Naive thymus-derived CD4-positive, alpha-beta T cell (primary cell): ENCODE data around the gene RIPOR3. TPM values are rescaled to one million over a fixed set of nuclear protein-coding genes. Genes with fewer than 3 reads are reported as not detected.

ENCODE experiments used
- ATAC-seq: fragments of 150-1000 bp; cut with Tn5 transposase; 2 replicates; pipeline ENCODE4 v1.10.0; 2021; ENCODE audit warnings: mild to moderate bottlenecking, moderate library complexity
- CTCF ChIA-PET: fragments of 350-600 bp; sonication (Branson Sonifier 250); formaldehyde crosslinking; loops from one replicate; lab custom pipeline; 2021; ENCODE audit warnings: antibody characterized with exemption; lab: Charles Lee
- POLR2A ChIA-PET: fragments of 350-600 bp; sonication (Branson Sonifier 250); formaldehyde crosslinking; loops from one replicate; lab custom pipeline; 2021; ENCODE audit warnings: antibody characterized with exemption, inconsistent platforms; lab: Charles Lee
- DNase-seq, 9 donors: peaks; one replicate each; pipeline versions ENCODE4 v3.0.0 to v3.0.0-alpha.2; 2020 to 2022; ENCODE audit warnings: mixed read lengths in 1 of 9
- H3K27ac ChIP-seq: one replicate; pipeline ENCODE4 v1.7.0; 2013; ENCODE audit warnings: mild to moderate bottlenecking, low read depth, low read length, moderate library complexity
- H3K27me3 ChIP-seq, 2 donors: one replicate each; pipeline ENCODE4 v1.7.0; 2013; ENCODE audit warnings: low read length in 2 of 2, mild to moderate bottlenecking in 2 of 2, moderate library complexity in 2 of 2; ENCODE audit not compliant: control insufficient read depth in 2 of 2, insufficient read depth in 2 of 2
- H3K36me3 ChIP-seq, 3 experiments: 1 replicate in 2 of 3; 2 replicates in 1 of 3; pipeline ENCODE4 v1.7.0; 2013; ENCODE audit warnings: low read length in 3 of 3, mild to moderate bottlenecking in 3 of 3, moderate library complexity in 1 of 3; ENCODE audit not compliant: insufficient read depth in 3 of 3, control insufficient read depth in 2 of 3
- H3K4me1 ChIP-seq, 2 donors: one replicate each; pipeline ENCODE4 v1.7.0; 2013; ENCODE audit warnings: low read length in 2 of 2, mild to moderate bottlenecking in 2 of 2, moderate library complexity in 1 of 2; ENCODE audit not compliant: control insufficient read depth in 2 of 2, insufficient read depth in 2 of 2
- H3K4me3 ChIP-seq: 2 replicates; pipeline ENCODE4 v1.7.0; 2013; ENCODE audit warnings: mild to moderate bottlenecking, low read length
- H3K9me3 ChIP-seq, 3 experiments: 1 replicate in 2 of 3; 2 replicates in 1 of 3; pipeline ENCODE4 v1.7.0; 2013; ENCODE audit warnings: low read length in 3 of 3; ENCODE audit not compliant: control insufficient read depth in 2 of 3
- H3K27ac Mint-ChIP-seq, 9 donors: one replicate each; pipeline ENCODE4 v1.8.0; 2020 to 2022; ENCODE audit warnings: mixed read lengths in 9 of 9, mild to moderate bottlenecking in 8 of 9, moderate library complexity in 5 of 9, inconsistent platforms in 2 of 9
- H3K27me3 Mint-ChIP-seq, 5 donors: one replicate each; pipeline ENCODE4 v1.8.0; 2021 to 2022; ENCODE audit warnings: mixed read lengths in 5 of 5, mild to moderate bottlenecking in 1 of 5
- H3K36me3 Mint-ChIP-seq, 5 donors: one replicate each; pipeline ENCODE4 v1.8.0; 2020 to 2022; ENCODE audit warnings: mixed read lengths in 5 of 5, mild to moderate bottlenecking in 3 of 5, inconsistent platforms in 1 of 5
- H3K4me1 Mint-ChIP-seq, 7 donors: one replicate each; pipeline ENCODE4 v1.8.0; 2020 to 2022; ENCODE audit warnings: mixed read lengths in 7 of 7, mild to moderate bottlenecking in 3 of 7, inconsistent platforms in 1 of 7
- H3K4me3 Mint-ChIP-seq, 10 donors: one replicate each; pipeline ENCODE4 v1.8.0; 2020 to 2022; ENCODE audit warnings: mild to moderate bottlenecking in 10 of 10, mixed read lengths in 10 of 10, moderate library complexity in 6 of 10, inconsistent platforms in 2 of 10
- H3K9me3 Mint-ChIP-seq, 11 donors: one replicate each; pipeline ENCODE4 v1.8.0; 2020 to 2022; ENCODE audit warnings: mixed read lengths in 11 of 11, mild to moderate bottlenecking in 4 of 11, inconsistent platforms in 1 of 11, moderate library complexity in 1 of 11
- intact Hi-C, 2 donors: fragments of 100-400 bp; cut with micrococcal nuclease; formaldehyde crosslinking; loops; one replicate each; pipeline ENCODE4 v1.15.1; 2023
- polyA plus RNA-seq, 2 donors: library from polyadenylated mRNA; unstranded; fragments of 300-500 nt; fragmentation: Illumina TruSeq; gene quantifications; one replicate each; pipeline ENCODE4 v1.2.3, GENCODE V29; 2021
- total RNA-seq, 6 experiments: library from RNA in 5 of 6; stranded (reverse) in 5 of 6; gene quantifications; 1 replicate in 5 of 6; 2 replicates in 1 of 6; pipeline ENCODE4 v1.2.3 and lab custom pipeline; 2021 to 2026

The RIPOR3 gene
- total and polyA plus RNA-seq, 7 experiments from 2014 or later: 0.27 to 1.7 (median 0.80) TPM; not detected in 3

DNA sequence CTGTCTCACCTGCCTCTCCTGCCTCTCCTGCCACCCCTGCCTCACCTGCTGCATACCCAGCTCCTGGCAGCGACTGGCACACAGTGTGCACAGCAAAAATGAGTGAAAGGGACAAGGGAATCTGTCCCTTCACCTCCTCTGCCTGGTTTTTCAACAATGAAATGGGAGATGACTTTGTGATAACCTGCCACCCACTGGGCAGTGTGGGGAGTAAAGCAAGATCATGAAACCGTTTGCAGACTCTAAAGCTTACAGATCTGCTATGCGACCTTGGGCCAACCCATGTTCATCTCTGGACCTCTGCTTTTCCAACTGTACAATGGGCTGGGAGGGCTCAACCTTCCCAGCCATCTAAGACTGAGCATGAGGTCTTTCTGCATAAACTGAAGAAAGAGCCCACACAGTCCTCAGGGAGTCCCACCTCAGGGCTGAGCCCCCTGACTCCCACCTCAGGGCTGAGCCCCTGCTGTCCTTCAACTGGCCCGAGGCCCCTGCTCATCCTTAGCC is 81.1 kb downstream of the RIPOR3 start:
- Histone ChIP-seq H3K36me3 (no peaks in the 10 kb centered on the region), H3K4me3 (no peak overlapping the region), H3K27ac (no peak overlapping the region), H3K9me3 (no peaks in the 10 kb centered on the region), H3K27me3 (no peaks in the 10 kb centered on the region), H3K4me1 (no peaks in the 10 kb centered on the region)
- intact Hi-C loops: no loop called here
- no peak overlapping the region for H3K4me3 Mint-ChIP-seq
- DNase-seq: no peak
- H3K4me1 Mint-ChIP-seq: no peaks in the 10 kb centered on the region
- H3K9me3 Mint-ChIP-seq: no peaks in the 10 kb centered on the region
- ATAC-seq: no peak
- ChIA-PET POLR2A (no interaction called here), CTCF (no interaction called here)
- H3K27ac Mint-ChIP-seq: no peak overlapping the region
- peaks cover 0 to 6% (median 0%) of the 10 kb centered on the region in 5 donors for H3K27me3 Mint-ChIP-seq
- no peaks in the 10 kb centered on the region for H3K36me3 Mint-ChIP-seq

DNA sequence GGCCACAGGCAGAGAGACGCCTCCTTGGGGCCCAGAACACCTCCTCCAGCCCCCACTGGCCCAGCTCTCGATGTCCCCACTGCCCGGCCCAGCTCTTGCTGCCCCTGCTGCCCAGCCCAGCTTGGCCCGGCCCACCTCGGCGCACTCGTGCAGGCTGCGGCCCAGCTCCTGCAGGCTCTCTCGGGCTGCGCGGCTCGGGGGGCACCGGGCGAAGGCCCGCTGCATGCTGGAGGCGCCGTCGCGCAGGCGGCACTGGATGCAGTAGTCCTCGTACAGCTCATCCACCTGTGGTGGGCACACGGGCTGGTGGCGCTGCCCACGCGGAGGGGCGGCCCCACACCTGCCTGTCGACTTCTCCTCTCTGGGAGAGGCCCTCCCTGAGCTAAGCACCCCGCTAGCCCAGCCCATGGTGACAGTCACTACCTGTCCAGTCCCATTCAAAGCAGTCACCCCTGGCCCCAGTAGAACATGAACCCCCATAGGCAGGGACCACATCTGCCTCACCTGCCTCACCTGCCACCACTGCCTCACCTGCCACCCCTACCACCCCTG is 81.8 kb downstream of the RIPOR3 start:
- CTCF ChIA-PET: no interaction called here
- no peaks in the 10 kb centered on the region for H3K9me3 ChIP-seq
- no peak overlapping the region for H3K4me3 ChIP-seq
- DNase-seq: no peak
- no peak for ATAC-seq
- POLR2A ChIA-PET: no interaction called here
- H3K36me3 ChIP-seq: no peaks in the 10 kb centered on the region
- H3K27me3 Mint-ChIP-seq: peaks cover 0 to 6% (median 0%) of the 10 kb centered on the region in 5 donors
- H3K27ac ChIP-seq: no peak overlapping the region
- no peaks in the 10 kb centered on the region for H3K9me3 Mint-ChIP-seq
- H3K27ac Mint-ChIP-seq: no peak overlapping the region
- H3K4me3 Mint-ChIP-seq: no peak overlapping the region
- H3K4me1 Mint-ChIP-seq: no peaks in the 10 kb centered on the region
- no peaks in the 10 kb centered on the region for H3K4me1 ChIP-seq
- H3K36me3 Mint-ChIP-seq: no peaks in the 10 kb centered on the region
- H3K27me3 ChIP-seq: no peaks in the 10 kb centered on the region
- intact Hi-C loops: no loop called here

DNA sequence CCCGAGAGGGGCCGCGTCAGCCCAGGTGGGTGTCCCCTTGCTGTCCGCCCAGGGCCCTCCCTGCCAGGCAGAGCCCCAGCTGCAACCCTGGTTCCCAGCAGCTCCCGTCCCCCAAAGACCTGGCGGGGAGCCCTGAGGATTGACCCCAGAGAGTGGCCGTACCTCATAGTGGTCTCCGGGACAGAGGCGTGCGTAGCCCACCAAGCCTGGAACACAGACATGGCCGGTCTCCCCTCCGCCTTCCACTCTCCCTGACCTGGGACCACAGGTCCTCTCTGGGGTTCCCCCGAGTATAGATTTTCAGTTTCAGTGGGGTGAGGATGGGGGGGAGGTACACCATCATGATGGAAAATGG is 82.6 kb downstream of the RIPOR3 start:
- Histone ChIP-seq H3K27ac (no peak overlapping the region), H3K27me3 (no peaks in the 10 kb centered on the region), H3K36me3 (no peaks in the 10 kb centered on the region), H3K4me3 (no peak overlapping the region), H3K4me1 (no peaks in the 10 kb centered on the region), H3K9me3 (no peaks in the 10 kb centered on the region)
- Mint-ChIP-seq H3K9me3 (no peaks in the 10 kb centered on the region), H3K36me3 (no peaks in the 10 kb centered on the region), H3K27me3 (peaks cover 0 to 6% (median 0%) of the 10 kb centered on the region in 5 donors), H3K4me3 (no peak overlapping the region), H3K27ac (no peak overlapping the region), H3K4me1 (no peaks in the 10 kb centered on the region)
- ATAC-seq (no peak), DNase-seq (no peak)
- CTCF ChIA-PET: no interaction called here
- intact Hi-C loops: no loop called here
- POLR2A ChIA-PET: no interaction called here

DNA sequence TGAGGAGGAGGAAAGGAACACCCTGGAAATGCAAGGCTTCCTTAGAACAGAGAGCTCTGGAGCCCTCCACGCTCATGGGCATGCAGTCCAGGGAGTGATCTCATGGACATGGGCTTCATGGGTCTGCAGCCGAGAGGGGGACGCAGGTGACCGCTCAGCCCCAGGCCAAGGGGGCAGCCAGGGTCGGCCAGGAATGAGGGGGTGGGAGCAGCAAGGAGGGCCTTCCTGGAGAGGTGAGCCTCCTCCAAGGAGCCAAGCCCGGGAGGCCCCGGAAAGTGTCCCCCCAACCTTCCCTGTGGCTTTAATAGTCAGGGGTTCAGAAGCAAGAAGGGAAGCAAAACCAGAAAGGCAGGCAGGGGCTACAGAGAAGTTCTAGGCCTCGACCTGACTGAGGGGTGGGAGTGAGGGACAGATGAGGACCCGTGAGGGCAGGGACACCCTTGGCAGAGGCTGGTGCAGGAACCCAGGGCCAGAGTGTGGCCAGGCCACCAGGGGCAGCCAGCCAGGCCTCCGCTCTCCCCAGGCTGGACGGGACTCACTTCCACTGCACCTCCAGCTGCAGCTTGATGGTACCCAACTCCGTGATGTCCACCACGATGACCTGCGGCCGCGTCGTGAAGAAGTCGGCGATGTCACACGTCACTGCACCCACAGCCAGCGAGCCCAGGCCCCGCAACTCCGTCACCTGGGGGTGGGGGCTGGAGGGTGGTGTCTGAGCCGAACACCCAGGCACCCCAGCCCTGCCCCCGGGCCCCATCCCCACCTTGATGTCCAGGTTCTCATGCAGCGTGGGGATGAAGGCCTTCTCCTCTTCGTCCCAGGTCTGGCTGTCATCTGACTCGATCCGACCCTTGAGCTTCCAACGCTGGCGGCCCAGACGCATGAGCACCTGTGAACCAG is 83.2 kb downstream of the RIPOR3 start:
- no peak overlapping the region for H3K4me3 ChIP-seq
- DNase-seq (no peak), ATAC-seq (no peak)
- no peaks in the 10 kb centered on the region for H3K9me3 Mint-ChIP-seq
- no peaks in the 10 kb centered on the region for H3K27me3 ChIP-seq
- no peak overlapping the region for H3K4me3 Mint-ChIP-seq
- ChIA-PET CTCF (no interaction called here), POLR2A (no interaction called here)
- no peaks in the 10 kb centered on the region for H3K36me3 ChIP-seq
- no peak overlapping the region for H3K27ac Mint-ChIP-seq
- no peaks in the 10 kb centered on the region for H3K4me1 ChIP-seq
- no peaks in the 10 kb centered on the region for H3K36me3 Mint-ChIP-seq
- H3K27ac ChIP-seq: no peak overlapping the region
- peaks cover 0 to 6% (median 0%) of the 10 kb centered on the region in 5 donors for H3K27me3 Mint-ChIP-seq
- intact Hi-C loops: no loop called here
- H3K9me3 ChIP-seq: no peaks in the 10 kb centered on the region
- H3K4me1 Mint-ChIP-seq: no peaks in the 10 kb centered on the region

DNA sequence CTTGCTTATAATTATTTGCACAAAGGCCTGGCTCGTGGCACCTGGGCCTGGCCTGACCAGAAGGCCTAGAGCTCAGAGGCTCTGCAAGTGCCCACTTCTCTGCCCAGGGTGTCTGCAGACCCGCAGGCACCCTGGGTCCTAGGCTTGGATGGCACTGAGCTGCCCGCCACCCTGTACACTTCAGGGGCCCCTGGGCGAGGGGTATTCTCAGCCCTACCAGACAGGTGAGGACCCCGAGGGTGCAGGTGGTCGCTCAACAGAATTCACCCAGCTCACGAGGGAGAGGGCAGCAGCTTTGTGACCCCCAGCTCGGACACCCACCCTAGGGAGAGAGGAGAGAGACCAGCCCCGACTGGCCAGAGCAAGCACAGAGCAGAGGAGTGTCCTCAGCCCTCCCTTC is 83.9 kb downstream of the RIPOR3 start:
- H3K36me3 ChIP-seq: no peaks in the 10 kb centered on the region
- Mint-ChIP-seq H3K36me3 (no peaks in the 10 kb centered on the region), H3K27ac (no peak overlapping the region), H3K4me3 (no peak overlapping the region), H3K4me1 (peaks cover 0 to 2% (median 0%) of the 10 kb centered on the region in 7 donors), H3K27me3 (peaks cover 0 to 6% (median 0%) of the 10 kb centered on the region in 5 donors), H3K9me3 (peaks cover 0 to 2% (median 0%) of the 10 kb centered on the region in 11 donors)
- H3K9me3 ChIP-seq: no peaks in the 10 kb centered on the region
- no peak overlapping the region for H3K4me3 ChIP-seq
- DNase-seq: no peak
- CTCF ChIA-PET: no interaction called here
- H3K27me3 ChIP-seq: no peaks in the 10 kb centered on the region
- intact Hi-C loops: no loop called here
- no peak overlapping the region for H3K27ac ChIP-seq
- POLR2A ChIA-PET: no interaction called here
- no peaks in the 10 kb centered on the region for H3K4me1 ChIP-seq
- ATAC-seq: no peak

DNA sequence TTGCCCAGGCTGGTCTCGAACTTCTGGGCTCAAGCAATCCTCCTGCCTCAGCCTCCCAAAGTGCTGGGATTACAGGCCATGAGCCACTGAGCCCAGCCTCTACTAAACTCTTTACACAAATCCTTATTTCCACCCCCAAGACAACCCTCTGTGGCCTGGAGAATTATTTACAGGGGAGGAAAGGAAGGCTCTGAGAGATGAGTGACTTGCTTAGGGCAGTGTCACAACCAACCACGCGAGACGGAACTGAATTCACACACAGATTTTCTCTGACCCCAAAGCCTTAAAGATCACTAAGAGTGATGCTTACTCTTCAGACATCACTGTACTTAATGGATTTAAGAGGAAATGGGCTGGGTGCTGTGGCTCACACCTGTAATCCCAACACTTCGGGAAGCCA is 86.2 kb downstream of the RIPOR3 start:
- ChIA-PET POLR2A (no interaction called here), CTCF (no interaction called here)
- Mint-ChIP-seq H3K27ac (no peak overlapping the region), H3K9me3 (peaks cover 0 to 2% (median 0%) of the 10 kb centered on the region in 11 donors), H3K27me3 (peaks cover 0 to 9% (median 2%) of the 10 kb centered on the region in 5 donors), H3K4me1 (peaks cover 0 to 2% (median 0%) of the 10 kb centered on the region in 7 donors), H3K36me3 (no peaks in the 10 kb centered on the region), H3K4me3 (no peak overlapping the region)
- ATAC-seq (no peak), DNase-seq (no peak)
- Histone ChIP-seq H3K4me1 (no peaks in the 10 kb centered on the region), H3K4me3 (no peak overlapping the region), H3K27ac (no peak overlapping the region), H3K27me3 (no peaks in the 10 kb centered on the region), H3K9me3 (no peaks in the 10 kb centered on the region), H3K36me3 (no peaks in the 10 kb centered on the region)
- intact Hi-C loops: no loop called here
